ENCODE data around the gene SLC5A8. TPM values are rescaled to one million over a fixed set of nuclear protein-coding genes. Genes with fewer than 3 reads are reported as not detected.

Gene SLC5A8, protein sequence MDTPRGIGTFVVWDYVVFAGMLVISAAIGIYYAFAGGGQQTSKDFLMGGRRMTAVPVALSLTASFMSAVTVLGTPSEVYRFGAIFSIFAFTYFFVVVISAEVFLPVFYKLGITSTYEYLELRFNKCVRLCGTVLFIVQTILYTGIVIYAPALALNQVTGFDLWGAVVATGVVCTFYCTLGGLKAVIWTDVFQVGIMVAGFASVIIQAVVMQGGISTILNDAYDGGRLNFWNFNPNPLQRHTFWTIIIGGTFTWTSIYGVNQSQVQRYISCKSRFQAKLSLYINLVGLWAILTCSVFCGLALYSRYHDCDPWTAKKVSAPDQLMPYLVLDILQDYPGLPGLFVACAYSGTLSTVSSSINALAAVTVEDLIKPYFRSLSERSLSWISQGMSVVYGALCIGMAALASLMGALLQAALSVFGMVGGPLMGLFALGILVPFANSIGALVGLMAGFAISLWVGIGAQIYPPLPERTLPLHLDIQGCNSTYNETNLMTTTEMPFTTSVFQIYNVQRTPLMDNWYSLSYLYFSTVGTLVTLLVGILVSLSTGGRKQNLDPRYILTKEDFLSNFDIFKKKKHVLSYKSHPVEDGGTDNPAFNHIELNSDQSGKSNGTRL
- not detected in 2 replicates for total RNA-seq

DNA sequence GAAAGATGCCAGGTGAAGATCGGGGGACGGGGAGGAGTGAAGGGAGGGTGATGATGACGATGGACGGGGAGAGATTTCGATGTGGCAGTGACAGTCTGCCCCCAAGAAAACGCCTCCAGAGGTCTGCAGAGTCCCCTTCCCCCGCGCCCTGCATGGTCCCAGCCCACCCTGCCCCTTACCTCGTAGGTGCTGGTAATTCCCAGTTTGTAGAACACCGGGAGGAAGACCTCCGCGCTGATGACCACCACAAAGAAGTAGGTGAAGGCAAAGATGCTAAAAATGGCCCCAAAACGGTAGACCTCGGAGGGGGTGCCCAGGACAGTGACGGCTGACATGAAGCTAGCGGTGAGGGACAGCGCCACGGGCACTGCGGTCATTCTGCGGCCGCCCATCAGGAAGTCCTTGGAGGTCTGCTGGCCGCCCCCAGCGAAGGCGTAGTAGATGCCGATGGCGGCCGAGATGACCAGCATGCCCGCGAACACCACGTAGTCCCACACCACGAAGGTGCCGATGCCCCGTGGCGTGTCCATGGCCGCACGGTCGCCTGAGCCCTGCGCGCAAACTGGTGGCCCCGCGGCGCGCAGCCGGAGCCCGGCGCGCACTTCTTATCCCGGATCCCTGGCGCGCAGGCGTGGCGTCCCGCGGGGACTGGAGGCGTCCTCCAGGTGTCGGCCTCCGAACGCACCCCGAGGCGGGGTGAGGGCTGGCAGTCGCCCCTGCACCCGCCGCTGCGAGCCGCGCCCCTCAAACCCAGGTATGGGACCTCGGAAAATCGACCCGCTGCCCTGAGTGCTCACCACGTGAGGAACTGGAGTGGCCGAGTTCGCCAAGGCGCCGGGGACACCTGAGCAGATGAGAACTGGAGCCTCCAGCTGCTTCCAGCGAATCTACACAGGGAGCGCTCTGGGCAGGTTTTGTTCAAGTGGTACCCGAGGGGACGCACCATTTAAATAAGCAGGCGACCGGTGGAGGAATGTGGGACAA lies at the start of gene SLC5A8:
TSS of gene SLC5A8 (minus strand) at position 920 of the 984 bp plus-strand sequence. CDS start at position 530, 390 bp downstream.

Other genes starting within 250 kb of the SLC5A8 start
- 10.5 and 11.2 TPM in 2 replicates for gene UTP20, start 69.9 kb upstream of the SLC5A8 start, total RNA-seq
- gene ARL1, start 197.5 kb upstream of the SLC5A8 start, total RNA-seq, result 45.4 and 53.7 TPM in 2 replicates

Measured in airway epithelial cell (primary cell).